MM.1S (cell line): ENCODE results near the gene CHRNG.

Source experiments
- DNase-seq: peaks from one replicate; pipeline ENCODE4 v3.0.0-alpha.2; 2015
- H2AFZ ChIP-seq: fragments of 300-600 bp; sonication (generic); 2 replicates; pipeline ENCODE4 v1.6.0; 2016; ENCODE audit warnings: antibody characterized with exemption, low read length
- H3F3A ChIP-seq: fragments of 300-600 bp; sonication (generic); 2 replicates; pipeline ENCODE4 v1.6.1; 2016; ENCODE audit warnings: mild to moderate bottlenecking, antibody characterized with exemption, low read length, moderate library complexity, mixed read lengths; ENCODE audit not compliant: insufficient read depth
- H3K27ac ChIP-seq: fragments of 300-600 bp; sonication (generic); 2 replicates; pipeline ENCODE4 v1.5.1; 2016; ENCODE audit warnings: mild to moderate bottlenecking, low read length
- H3K27me3 ChIP-seq: fragments of 300-600 bp; sonication (generic); replicated peaks from 2 replicates; pipeline ENCODE4 v1.6.0; 2016; ENCODE audit warnings: low read length; ENCODE audit not compliant: insufficient read depth
- H3K36me3 ChIP-seq: fragments of 300-600 bp; sonication (generic); replicated peaks from 2 replicates; pipeline ENCODE4 v1.6.1; 2016; ENCODE audit warnings: mild to moderate bottlenecking, low read length, mixed read lengths; ENCODE audit not compliant: insufficient read depth
- H3K4me1 ChIP-seq: fragments of 300-600 bp; sonication (generic); 2 replicates; pipeline ENCODE4 v1.6.1; 2016; ENCODE audit warnings: low read length, mixed read lengths
- H3K4me2 ChIP-seq: fragments of 300-600 bp; sonication (generic); 2 replicates; pipeline ENCODE4 v1.6.0; 2016; ENCODE audit warnings: low read depth, low read length
- H3K4me3 ChIP-seq: fragments of 300-600 bp; sonication (generic); 2 replicates; pipeline ENCODE4 v1.5.1; 2016; ENCODE audit warnings: low read length, mixed read lengths
- H3K79me2 ChIP-seq: fragments of 300-600 bp; sonication (generic); 2 replicates; pipeline ENCODE4 v1.6.1; 2016; ENCODE audit warnings: mixed run types, low read length, mixed read lengths
- H3K9ac ChIP-seq: fragments of 300-600 bp; sonication (generic); 2 replicates; pipeline ENCODE4 v1.6.1; 2016; ENCODE audit warnings: low read length, mixed read lengths
- H3K9me2 ChIP-seq: fragments of 300-600 bp; sonication (generic); replicated peaks from 2 replicates; pipeline ENCODE4 v1.6.1; 2016; ENCODE audit warnings: mild to moderate bottlenecking, low read length, mixed read lengths; ENCODE audit not compliant: insufficient read depth
- H3K9me3 ChIP-seq: fragments of 300-600 bp; sonication (generic); replicated peaks from 2 replicates; pipeline ENCODE4 v1.6.1; 2016; ENCODE audit warnings: mild to moderate bottlenecking, low read length, mixed read lengths; ENCODE audit not compliant: insufficient read depth
- H4K20me1 ChIP-seq: fragments of 300-600 bp; sonication (generic); 2 replicates; pipeline ENCODE4 v1.6.1; 2016; ENCODE audit warnings: mild to moderate bottlenecking, low read length, moderate library complexity, mixed read lengths; ENCODE audit not compliant: insufficient read depth
- EZH2 ChIP-seq: fragments of 300-600 bp; sonication (generic); optimal IDR thresholded peaks from 2 replicates; pipeline ENCODE3; 2017; ENCODE audit warnings: low read depth, mild to moderate bottlenecking, antibody characterized with exemption, low read length, mixed read lengths
- EZH2phosphoT487 ChIP-seq: fragments of 300-600 bp; sonication (generic); IDR thresholded peaks from 2 replicates; pipeline ENCODE4 v1.6.1; 2018; ENCODE audit warnings: antibody characterized with exemption, low read length
- TF ChIP-seq, protein P1 (sequence below): fragments of 300-600 bp; sonication (generic); IDR thresholded peaks from 2 replicates; pipeline ENCODE4 v1.5.1; 2016; ENCODE audit warnings: antibody characterized with exemption, low read length, mixed read lengths

CHRNG gene

DNA sequence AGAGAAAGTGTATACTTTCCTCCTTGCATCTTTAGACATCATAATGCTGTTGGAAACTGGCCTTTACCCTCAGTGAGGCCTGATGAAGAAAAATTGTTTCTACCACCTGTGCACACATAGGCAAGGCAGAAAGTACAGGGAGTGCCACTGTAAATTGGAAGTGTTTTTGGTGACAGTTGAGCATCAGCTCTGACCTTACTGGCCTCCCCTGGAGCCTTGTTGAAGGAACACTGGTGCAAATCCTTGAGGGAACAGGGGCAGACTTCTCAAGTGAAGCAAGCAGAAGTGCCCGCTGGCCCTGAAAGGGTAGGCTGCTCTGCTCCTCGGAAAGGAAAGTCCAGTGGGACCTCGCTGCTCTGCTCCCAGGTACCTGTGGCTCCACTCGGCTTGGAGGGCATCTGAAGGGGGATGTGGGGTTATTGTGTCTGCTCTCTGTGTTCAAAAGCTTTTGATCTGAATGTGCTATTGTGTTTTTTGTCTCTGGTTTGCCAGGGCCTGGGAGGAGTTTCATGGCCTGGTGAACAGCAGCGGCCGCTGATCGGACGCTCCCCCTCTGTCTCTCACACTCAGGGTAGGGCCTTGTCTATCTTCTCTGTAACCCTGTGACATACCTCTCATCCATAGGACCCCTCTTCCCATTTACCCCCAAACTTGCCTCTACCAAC, 34.4 kb downstream of the CHRNG start:
- Histone ChIP-seq H3K9me2 (no peaks in the 10 kb centered on the region), H3K4me3 (no peak overlapping the region), H3K36me3 (no peaks in the 10 kb centered on the region), H3K9me3 (no peaks in the 10 kb centered on the region), H3K27me3 (no peaks in the 10 kb centered on the region), H3K27ac (no peak overlapping the region), H4K20me1 (no peaks in the 10 kb centered on the region), H3K4me1 (no peaks in the 10 kb centered on the region), H2AFZ (no peak overlapping the region), H3K4me2 (no peak overlapping the region), H3F3A (no peaks in the 10 kb centered on the region), H3K9ac (no peak overlapping the region), H3K79me2 (no peaks in the 10 kb centered on the region)
- TF ChIP-seq, protein P1, sequence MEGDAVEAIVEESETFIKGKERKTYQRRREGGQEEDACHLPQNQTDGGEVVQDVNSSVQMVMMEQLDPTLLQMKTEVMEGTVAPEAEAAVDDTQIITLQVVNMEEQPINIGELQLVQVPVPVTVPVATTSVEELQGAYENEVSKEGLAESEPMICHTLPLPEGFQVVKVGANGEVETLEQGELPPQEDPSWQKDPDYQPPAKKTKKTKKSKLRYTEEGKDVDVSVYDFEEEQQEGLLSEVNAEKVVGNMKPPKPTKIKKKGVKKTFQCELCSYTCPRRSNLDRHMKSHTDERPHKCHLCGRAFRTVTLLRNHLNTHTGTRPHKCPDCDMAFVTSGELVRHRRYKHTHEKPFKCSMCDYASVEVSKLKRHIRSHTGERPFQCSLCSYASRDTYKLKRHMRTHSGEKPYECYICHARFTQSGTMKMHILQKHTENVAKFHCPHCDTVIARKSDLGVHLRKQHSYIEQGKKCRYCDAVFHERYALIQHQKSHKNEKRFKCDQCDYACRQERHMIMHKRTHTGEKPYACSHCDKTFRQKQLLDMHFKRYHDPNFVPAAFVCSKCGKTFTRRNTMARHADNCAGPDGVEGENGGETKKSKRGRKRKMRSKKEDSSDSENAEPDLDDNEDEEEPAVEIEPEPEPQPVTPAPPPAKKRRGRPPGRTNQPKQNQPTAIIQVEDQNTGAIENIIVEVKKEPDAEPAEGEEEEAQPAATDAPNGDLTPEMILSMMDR, result no peak
- no peak for TF ChIP-seq EZH2phosphoT487
- no peak for TF ChIP-seq EZH2
- DNase-seq, result no peak

GRCh38 chr2:232574674-232575403, 35.3 kb downstream of the CHRNG start:
- Histone ChIP-seq H3K4me1 (peaks cover 6% of the 10 kb centered on the region; the same call in 1 of the 2 replicates), H3K79me2 (no peaks in the 10 kb centered on the region), H4K20me1 (no peaks in the 10 kb centered on the region), H3K4me2 (no peak overlapping the region), H3K4me3 (no peak overlapping the region), H3K36me3 (no peaks in the 10 kb centered on the region), H3F3A (no peaks in the 10 kb centered on the region), H3K9ac (no peak overlapping the region), H3K9me2 (no peaks in the 10 kb centered on the region), H3K27ac (no peak overlapping the region), H3K9me3 (no peaks in the 10 kb centered on the region), H2AFZ (no peak overlapping the region), H3K27me3 (no peaks in the 10 kb centered on the region)
- no peak for TF ChIP-seq EZH2phosphoT487
- no peak for TF ChIP-seq EZH2
- no peak for DNase-seq

GRCh38 chr2:232575404-232575746, 35.9 kb downstream of the CHRNG start:
- no peak for DNase-seq
- Histone ChIP-seq H3K27ac (no peak overlapping the region), H3K4me1 (peaks cover 10% of the 10 kb centered on the region), H3K4me3 (no peak overlapping the region), H3K9me2 (no peaks in the 10 kb centered on the region), H3K79me2 (no peaks in the 10 kb centered on the region), H2AFZ (no peak overlapping the region), H3K36me3 (no peaks in the 10 kb centered on the region), H3K9me3 (no peaks in the 10 kb centered on the region), H3F3A (peaks cover 2% of the 10 kb centered on the region; the same call in 1 of the 2 replicates), H3K27me3 (no peaks in the 10 kb centered on the region), H3K9ac (no peak overlapping the region), H4K20me1 (no peaks in the 10 kb centered on the region), H3K4me2 (no peak overlapping the region)
- TF ChIP-seq, protein P1, result no peak
- TF ChIP-seq EZH2 (no peak), EZH2phosphoT487 (no peak)

GRCh38 chr2:232576995-232577394, 37.5 kb downstream of the CHRNG start:
- H3K27me3 ChIP-seq, result no peaks in the 10 kb centered on the region
- no peaks in the 10 kb centered on the region for H4K20me1 ChIP-seq
- no peaks in the 10 kb centered on the region for H3K9me3 ChIP-seq
- H3K27ac ChIP-seq, result no peak overlapping the region
- H2AFZ ChIP-seq, result no peak overlapping the region
- no peak overlapping the region for H3K4me2 ChIP-seq
- H3K9me2 ChIP-seq, result no peaks in the 10 kb centered on the region
- peaks cover 26% of the 10 kb centered on the region for H3K4me1 ChIP-seq
- DNase-seq, result no peak
- H3K9ac ChIP-seq, result no peak overlapping the region
- H3F3A ChIP-seq, result peaks cover 5% of the 10 kb centered on the region; the same call in 1 of the 2 replicates
- H3K36me3 ChIP-seq, result no peaks in the 10 kb centered on the region
- no peak for TF ChIP-seq EZH2phosphoT487
- no peak for TF ChIP-seq EZH2
- TF ChIP-seq, protein P1, result no peak
- H3K79me2 ChIP-seq, result no peaks in the 10 kb centered on the region
- H3K4me3 ChIP-seq, result no peak overlapping the region
